DND-41 (cell line): ENCODE data around the gene EEF1AKMT1.

Experiments
- ATAC-seq: fragments of 200-7000 bp; cut with Tn5 transposase; 3 replicates; pipeline ENCODE4 v1.9.1; 2021; ENCODE audit warnings: low read depth; ENCODE audit not compliant: insufficient read depth
- DNase-seq: peaks from one replicate; pipeline ENCODE4 v3.0.0-alpha.2; 2020
- H2AFZ ChIP-seq: 2 replicates; pipeline ENCODE4 v1.6.0; 2012; ENCODE audit warnings: low read depth, low read length
- H3K27ac ChIP-seq: 2 replicates; pipeline ENCODE4 v1.5.1; 2012; ENCODE audit warnings: low read length, inconsistent platforms
- H3K27me3 ChIP-seq: fragments of 200-600 bp; sonication (generic); 2 replicates; pipeline ENCODE4 v1.6.0; 2012; ENCODE audit warnings: low read length, mild to moderate bottlenecking, inconsistent platforms; ENCODE audit not compliant: insufficient read depth, poor library complexity
- H3K36me3 ChIP-seq: 2 replicates; pipeline ENCODE4 v1.5.1; 2012; ENCODE audit warnings: low read length, inconsistent platforms; ENCODE audit not compliant: insufficient read depth
- H3K4me1 ChIP-seq: 2 replicates; pipeline ENCODE4 v1.5.1; 2012; ENCODE audit warnings: mild to moderate bottlenecking, low read length; ENCODE audit not compliant: insufficient read depth
- H3K4me2 ChIP-seq: 2 replicates; pipeline ENCODE4 v1.6.0; 2012; ENCODE audit warnings: mild to moderate bottlenecking, moderate library complexity, low read length, inconsistent platforms; ENCODE audit not compliant: insufficient read depth
- H3K4me3 ChIP-seq, 2 experiments: fragments of 200-600 bp in 1 of 2; shearing (Covaris generic) in 1 of 2; 2 replicates each; pipeline ENCODE4 v1.5.1; 2012 to 2016; ENCODE audit warnings: inconsistent platforms in 2 of 2, low read length in 2 of 2, mild to moderate bottlenecking in 2 of 2, low read depth in 1 of 2, moderate library complexity in 1 of 2
- H3K79me2 ChIP-seq: 2 replicates; pipeline ENCODE4 v1.6.0; 2012; ENCODE audit warnings: low read length, inconsistent platforms; ENCODE audit not compliant: insufficient read depth
- H3K9ac ChIP-seq: 2 replicates; pipeline ENCODE4 v1.6.0; 2012; ENCODE audit warnings: low read depth, mild to moderate bottlenecking, inconsistent platforms, low read length, moderate library complexity
- H3K9me3 ChIP-seq: 2 replicates; pipeline ENCODE4 v1.5.1; 2012; ENCODE audit warnings: low read length, moderate library complexity, mild to moderate bottlenecking, inconsistent platforms; ENCODE audit not compliant: insufficient read depth, severe bottlenecking
- H4K20me1 ChIP-seq: 2 replicates; pipeline ENCODE4 v1.6.0; 2012; ENCODE audit warnings: low read length; ENCODE audit not compliant: insufficient read depth
- EZH2 ChIP-seq: IDR thresholded peaks from 3 replicates; pipeline ENCODE4 v1.6.1; 2012; ENCODE audit warnings: borderline replicate concordance, low read depth, mild to moderate bottlenecking, moderate library complexity, low read length, inconsistent platforms; ENCODE audit not compliant: severe bottlenecking
- TF ChIP-seq, protein P1 (sequence below): IDR thresholded peaks from 2 replicates; pipeline ENCODE4 v1.5.1; 2012; ENCODE audit warnings: borderline replicate concordance, low read length, moderate library complexity, mild to moderate bottlenecking; ENCODE audit not compliant: poor library complexity, severe bottlenecking; ENCODE audit errors: extremely low read depth

EEF1AKMT1 gene

GRCh38 chr13:20721058-20721453 lies 52.7 kb downstream of the EEF1AKMT1 start:
- H3K9me3 ChIP-seq, result no peaks in the 10 kb centered on the region
- H2AFZ ChIP-seq, result no peak overlapping the region
- no peaks in the 10 kb centered on the region for H3K79me2 ChIP-seq
- no peak overlapping the region for H3K4me3 ChIP-seq
- H3K27me3 ChIP-seq, result no peaks in the 10 kb centered on the region
- TF ChIP-seq, protein P1, sequence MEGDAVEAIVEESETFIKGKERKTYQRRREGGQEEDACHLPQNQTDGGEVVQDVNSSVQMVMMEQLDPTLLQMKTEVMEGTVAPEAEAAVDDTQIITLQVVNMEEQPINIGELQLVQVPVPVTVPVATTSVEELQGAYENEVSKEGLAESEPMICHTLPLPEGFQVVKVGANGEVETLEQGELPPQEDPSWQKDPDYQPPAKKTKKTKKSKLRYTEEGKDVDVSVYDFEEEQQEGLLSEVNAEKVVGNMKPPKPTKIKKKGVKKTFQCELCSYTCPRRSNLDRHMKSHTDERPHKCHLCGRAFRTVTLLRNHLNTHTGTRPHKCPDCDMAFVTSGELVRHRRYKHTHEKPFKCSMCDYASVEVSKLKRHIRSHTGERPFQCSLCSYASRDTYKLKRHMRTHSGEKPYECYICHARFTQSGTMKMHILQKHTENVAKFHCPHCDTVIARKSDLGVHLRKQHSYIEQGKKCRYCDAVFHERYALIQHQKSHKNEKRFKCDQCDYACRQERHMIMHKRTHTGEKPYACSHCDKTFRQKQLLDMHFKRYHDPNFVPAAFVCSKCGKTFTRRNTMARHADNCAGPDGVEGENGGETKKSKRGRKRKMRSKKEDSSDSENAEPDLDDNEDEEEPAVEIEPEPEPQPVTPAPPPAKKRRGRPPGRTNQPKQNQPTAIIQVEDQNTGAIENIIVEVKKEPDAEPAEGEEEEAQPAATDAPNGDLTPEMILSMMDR, result no peak
- no peak for TF ChIP-seq EZH2
- H3K27ac ChIP-seq, result no peak overlapping the region
- no peak overlapping the region for H3K9ac ChIP-seq
- no peaks in the 10 kb centered on the region for H3K36me3 ChIP-seq
- ATAC-seq, result no peak
- no peaks in the 10 kb centered on the region for H4K20me1 ChIP-seq
- no peaks in the 10 kb centered on the region for H3K4me1 ChIP-seq
- no peak for DNase-seq
- H3K4me2 ChIP-seq, result no peak overlapping the region

DNA sequence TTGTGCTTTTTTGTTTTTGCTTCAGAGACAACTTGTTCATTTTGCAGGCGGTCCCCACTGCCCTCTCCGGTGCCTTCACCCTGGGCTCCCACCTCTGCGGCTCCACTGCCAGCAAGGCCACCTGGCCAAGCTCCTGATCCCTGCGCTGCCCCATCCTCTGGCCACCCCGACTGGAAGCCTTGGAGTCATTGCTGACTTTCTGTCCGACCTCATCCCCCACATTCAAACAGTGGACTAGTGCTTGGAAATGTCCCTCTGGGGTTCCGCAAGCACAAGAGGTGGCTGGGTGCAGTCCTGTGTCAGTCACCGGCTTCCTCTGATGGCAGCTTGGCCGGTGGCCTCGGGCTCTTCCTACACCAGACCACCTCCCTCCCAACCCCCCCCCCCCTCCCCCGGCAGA lies 53.3 kb downstream of the EEF1AKMT1 start:
- no peaks in the 10 kb centered on the region for H3K4me1 ChIP-seq
- no peak overlapping the region for H3K9ac ChIP-seq
- TF ChIP-seq, protein P1, result no peak
- no peak for TF ChIP-seq EZH2
- no peaks in the 10 kb centered on the region for H3K9me3 ChIP-seq
- H4K20me1 ChIP-seq, result no peaks in the 10 kb centered on the region
- H3K4me2 ChIP-seq, result no peak overlapping the region
- ATAC-seq (no peak), DNase-seq (no peak)
- H3K79me2 ChIP-seq, result no peaks in the 10 kb centered on the region
- no peaks in the 10 kb centered on the region for H3K36me3 ChIP-seq
- no peak overlapping the region for H2AFZ ChIP-seq
- H3K27ac ChIP-seq, result no peak overlapping the region
- no peak overlapping the region for H3K4me3 ChIP-seq
- H3K27me3 ChIP-seq, result no peaks in the 10 kb centered on the region

DNA sequence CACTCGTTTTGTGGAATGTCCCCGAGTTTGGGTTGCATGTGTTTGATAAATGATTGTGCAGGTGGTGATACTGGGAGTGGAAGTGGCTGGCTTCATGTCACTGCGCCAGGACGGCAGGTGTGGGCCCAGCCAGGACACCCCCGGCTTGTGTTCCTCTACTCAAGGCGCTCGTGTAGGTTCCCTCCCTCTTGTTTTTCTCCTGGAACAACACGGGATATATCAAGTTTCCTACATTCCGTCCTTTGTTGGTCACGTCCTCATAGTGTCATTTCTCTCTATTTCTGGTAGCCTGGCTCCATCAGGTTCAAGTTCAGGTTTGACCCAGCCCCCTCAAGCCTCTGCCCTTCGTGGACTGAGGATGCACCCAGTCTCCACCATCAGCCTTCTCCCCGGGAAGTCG lies 54.0 kb downstream of the EEF1AKMT1 start:
- Histone ChIP-seq H2AFZ (no peak overlapping the region), H3K4me3 (no peak overlapping the region), H3K4me1 (no peaks in the 10 kb centered on the region), H3K79me2 (no peaks in the 10 kb centered on the region), H3K4me2 (no peak overlapping the region), H3K27me3 (no peaks in the 10 kb centered on the region), H3K9ac (no peak overlapping the region), H3K9me3 (no peaks in the 10 kb centered on the region), H3K36me3 (no peaks in the 10 kb centered on the region), H4K20me1 (no peaks in the 10 kb centered on the region), H3K27ac (no peak overlapping the region)
- TF ChIP-seq, protein P1, result no peak
- no peak for TF ChIP-seq EZH2
- no peak for ATAC-seq
- DNase-seq, result no peak
